Activated CD8-positive, alpha-beta memory T cell treated with anti-CD3 and anti-CD28 coated beads for 24 hours (primary cell): ENCODE results near the gene PRIMA1.

Experiments used
- DNase-seq: peaks from one replicate; pipeline ENCODE4 v3.0.0-alpha.2; 2020

The PRIMA1 gene

DNA sequence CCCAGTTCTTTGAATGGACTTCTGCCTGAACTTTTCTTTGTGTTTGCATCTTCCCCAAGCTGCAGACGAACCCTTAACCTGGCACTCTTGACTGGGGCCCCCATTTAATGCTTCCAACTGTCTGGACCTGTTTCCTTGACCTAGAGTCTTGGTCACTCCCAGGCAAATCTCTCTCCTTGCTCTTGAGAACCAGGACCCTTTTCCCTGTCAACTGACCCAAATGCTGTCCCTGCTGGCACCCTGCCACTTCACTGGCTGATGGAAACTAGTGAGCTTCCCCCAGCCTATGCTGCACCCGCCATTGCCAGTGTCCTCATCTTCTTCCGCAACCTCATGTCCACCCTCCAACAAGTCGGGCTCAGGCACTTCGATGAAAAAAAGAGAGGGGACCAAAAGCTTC lies 79.5 kb downstream of the PRIMA1 start:
- DNase-seq = no peak

DNA sequence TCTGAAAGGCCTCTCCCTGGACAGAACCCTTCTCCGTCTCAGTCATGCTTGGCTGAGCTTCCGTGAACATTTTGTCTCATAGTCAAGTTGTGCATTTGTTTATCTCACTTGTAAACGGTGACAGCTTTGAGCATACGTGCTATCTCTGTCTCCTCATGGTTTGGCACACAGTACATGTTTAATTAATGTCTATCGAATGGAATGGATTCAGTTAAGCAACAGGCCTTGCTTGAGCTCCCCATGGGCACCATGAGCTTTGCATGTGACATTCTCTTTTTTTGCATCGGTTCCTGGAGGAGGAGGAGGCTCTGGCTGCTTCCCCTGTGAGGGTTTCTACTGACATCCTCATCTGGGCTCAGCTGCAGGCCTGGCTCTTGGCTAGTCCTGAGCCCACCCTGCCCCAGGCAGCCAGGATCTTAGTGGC lies 80.0 kb downstream of the PRIMA1 start:
- no peak for DNase-seq

- no peak for DNase-seq
These were observed 80.8 kb downstream of the PRIMA1 start for GRCh38 chr14:93707475-93707874.

- DNase-seq = no peak
These were observed 81.8 kb downstream of the PRIMA1 start for GRCh38 chr14:93706360-93706955.

GRCh38 chr14:93705513-93706156 lies 82.7 kb downstream of the PRIMA1 start:
- no peak for DNase-seq

DNA sequence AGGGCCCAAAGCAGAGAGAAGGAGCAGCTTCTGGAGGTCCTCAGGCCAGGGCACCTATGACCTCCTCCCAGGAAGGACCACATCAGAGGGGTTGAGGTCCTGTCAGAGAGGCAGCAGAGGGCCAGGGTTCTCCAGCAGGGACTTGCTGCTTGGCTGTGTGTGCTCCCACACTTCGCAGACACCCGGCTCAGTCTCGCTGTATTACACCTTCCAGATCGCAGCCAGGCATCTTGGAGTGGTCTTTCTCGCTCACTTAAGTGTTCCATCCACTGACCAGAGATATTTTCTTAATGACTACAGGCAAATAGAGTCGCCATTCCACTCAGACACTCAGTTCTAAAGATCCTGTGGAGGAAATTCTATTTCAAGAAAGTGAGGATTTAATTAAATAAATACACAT lies 84.3 kb downstream of the PRIMA1 start:
- no peak for DNase-seq

DNA sequence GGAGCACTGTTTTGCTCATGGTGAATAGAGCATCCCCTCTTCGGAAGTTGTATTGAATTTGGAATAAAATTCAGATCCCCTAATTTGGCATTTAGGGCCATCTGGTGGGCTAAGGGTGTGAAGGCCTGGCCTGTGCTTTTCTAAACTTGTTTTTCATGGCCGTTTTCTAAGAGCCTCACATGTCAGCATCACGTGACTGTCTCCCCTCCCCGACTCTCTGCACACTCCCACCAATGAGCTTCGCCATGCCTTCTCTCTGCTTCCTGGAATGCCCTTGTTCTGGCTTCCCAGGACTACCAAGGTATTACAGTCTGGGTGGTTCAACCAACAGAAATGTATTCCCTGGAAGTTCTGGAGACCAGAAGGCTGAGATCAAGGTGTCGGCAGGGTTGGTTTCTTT lies 85.3 kb downstream of the PRIMA1 start:
- DNase-seq = no peak

GRCh38 chr14:93701562-93701961 lies 86.7 kb downstream of the PRIMA1 start:
- DNase-seq = no peak

- DNase-seq = no peak
These were observed 87.4 kb downstream of the PRIMA1 start for GRCh38 chr14:93700928-93701327.

DNA sequence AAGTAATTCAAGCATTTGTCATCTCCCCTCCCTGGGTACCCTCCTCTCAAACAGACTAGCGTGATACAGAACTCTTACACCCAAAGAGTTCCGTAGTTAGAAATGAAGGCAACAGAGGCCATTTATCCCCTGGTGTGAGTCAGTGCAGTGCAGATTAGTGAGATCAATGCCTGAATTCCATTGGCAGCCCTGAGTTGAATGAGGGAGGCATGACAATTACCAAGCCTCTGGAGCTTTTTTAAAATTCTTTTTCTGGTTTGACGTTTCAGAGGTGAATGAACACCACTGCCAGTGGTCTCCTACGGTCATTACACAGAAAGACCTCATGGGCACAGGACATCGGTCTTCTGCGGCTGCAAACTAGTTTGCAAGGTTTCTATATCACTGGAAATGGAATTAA lies 94.4 kb downstream of the PRIMA1 start:
- no peak for DNase-seq

GRCh38 chr14:93691042-93691780 lies 97.1 kb downstream of the PRIMA1 start:
- DNase-seq = no peak

- no peak for DNase-seq
These were observed 98.1 kb downstream of the PRIMA1 start for GRCh38 chr14:93690146-93690545.

DNA sequence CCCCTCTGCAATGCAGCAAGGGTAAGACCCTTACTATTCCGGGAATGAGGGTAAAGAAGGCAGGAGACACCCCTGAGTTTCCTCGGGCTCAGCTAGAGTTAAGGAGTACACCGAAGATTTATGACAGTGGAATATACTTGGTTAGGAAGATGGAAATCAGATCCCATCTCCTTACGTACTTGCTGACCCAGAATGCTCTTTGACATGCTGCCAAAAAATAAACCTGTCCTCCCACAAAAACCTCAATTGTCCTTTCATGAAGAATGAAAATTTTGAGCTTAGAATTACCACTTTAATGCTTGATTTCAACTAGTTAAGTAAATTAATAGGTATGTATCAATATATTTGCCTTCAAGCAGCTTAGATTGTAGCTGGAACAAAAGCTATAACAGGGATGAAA lies 99.5 kb downstream of the PRIMA1 start:
- DNase-seq = no peak

GRCh38 chr14:93688239-93688666 lies 100.0 kb downstream of the PRIMA1 start:
- DNase-seq = no peak

- no peak for DNase-seq
These were observed 102.0 kb downstream of the PRIMA1 start for GRCh38 chr14:93686268-93686667.

DNA sequence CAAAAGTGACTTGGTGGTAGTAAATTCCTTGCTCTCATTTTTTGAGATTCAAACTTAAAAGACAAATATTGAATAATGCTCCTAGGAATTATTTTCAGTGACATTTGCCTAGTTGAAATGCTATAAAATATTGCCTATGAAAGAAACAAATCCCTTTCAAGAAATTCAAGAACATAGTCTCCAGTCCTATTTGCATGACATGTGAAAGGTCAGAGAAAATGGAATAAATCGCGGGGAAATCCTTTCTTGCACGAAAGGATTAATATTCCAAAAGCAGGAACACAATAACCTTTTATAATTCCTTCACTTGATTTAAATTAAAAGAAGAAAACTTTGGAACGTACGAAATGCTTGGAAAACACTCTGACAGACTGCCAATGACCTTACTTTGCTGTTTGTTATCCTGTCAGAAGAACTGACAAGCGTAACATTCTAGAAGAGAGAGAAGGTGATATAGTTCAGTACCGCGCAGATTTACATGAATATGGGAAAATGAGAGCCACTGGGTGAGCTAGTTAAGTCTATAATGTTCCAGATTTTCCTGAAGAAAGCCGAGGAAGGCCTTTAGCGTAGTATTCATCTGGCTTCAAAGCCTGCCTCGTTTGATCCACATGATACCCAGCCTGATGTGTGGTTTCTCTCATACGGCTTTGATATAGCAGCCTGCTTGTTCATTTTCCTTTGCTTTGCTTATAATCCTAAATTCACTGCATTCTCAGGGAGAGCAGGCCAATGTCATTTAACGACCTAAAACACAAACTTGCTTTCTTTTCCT lies 103.0 kb downstream of the PRIMA1 start:
- no peak for DNase-seq

GRCh38 chr14:93683226-93683625 lies 105.1 kb downstream of the PRIMA1 start:
- DNase-seq = no peak

DNA sequence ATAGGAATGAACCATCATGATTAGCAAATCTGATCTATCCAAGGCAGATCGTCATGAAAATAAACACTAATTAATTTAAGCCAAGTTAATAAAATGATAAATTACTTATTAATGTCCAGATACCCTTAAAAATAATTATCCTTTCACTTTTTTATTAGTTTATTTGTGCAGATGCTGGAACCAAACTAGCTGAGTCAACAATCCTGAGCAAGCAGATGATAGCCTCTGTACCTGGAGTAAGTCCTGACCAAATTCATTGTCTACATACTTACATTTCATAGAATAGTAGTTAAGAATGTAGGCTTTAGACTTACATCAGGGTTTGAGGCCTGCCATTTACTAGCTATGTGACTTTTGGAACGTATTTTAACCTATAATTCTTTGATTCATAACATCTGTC lies 105.8 kb downstream of the PRIMA1 start:
- DNase-seq = no peak

DNA sequence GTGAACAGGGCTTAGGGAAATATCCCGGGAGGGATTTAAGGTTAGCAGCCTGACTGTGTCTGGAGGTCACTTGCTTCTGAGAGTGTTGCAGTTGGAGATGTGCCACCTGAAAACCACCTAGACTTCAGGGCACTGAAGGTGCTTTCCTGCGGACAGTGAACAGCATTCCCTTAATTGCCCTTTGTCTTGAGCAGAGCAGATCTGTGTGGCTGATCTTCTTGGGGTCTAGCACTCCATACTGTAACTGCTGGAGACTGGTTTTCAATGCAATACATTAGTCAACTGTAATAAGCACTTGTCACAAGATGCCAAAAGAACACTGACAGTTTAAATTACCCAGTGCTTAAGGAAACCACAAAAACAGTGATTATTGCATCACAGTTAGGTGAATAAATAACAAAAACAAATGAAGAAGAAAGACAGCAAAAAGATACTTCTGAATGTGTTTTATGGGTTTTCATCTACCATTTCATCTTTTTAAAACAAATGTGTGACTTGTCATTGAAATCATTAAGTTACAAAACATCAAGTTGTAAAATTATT lies 111.8 kb downstream of the PRIMA1 start:
- DNase-seq = no peak

GRCh38 chr14:93675651-93676050 lies 112.6 kb downstream of the PRIMA1 start:
- DNase-seq = no peak

DNA sequence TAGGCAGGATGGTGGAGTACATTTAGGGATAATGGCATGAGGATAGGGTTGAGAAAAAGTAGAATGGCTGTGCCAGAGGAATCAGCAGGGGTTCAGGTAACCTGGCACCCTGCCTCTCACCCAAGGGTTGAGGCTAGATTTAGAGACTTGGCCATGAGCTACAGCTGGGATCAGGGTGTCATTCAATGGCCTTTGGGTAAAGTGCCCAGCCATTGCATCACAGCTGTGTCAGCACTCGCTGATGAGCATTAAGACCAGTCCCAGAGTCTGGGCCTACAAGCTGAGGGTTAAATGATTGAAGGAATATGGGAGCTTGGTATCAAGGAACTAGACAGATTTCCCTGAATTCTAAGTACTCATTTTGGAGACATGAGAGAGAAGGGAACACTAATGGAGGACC lies 113.9 kb downstream of the PRIMA1 start:
- DNase-seq = no peak

- DNase-seq = no peak
These were observed 118.7 kb downstream of the PRIMA1 start for GRCh38 chr14:93669632-93670031.
